Omental fat pad (tissue), 4 donors: ENCODE measurements around the gene TMEM44. TPM values are rescaled to one million over a fixed set of nuclear protein-coding genes. Genes with fewer than 3 reads are reported as not detected.

Experiments
- ATAC-seq: fragments of 150-250 bp; one replicate; pipeline ENCODE4 v1.9.1; 2016; ENCODE audit warnings: mild to moderate bottlenecking, moderate library complexity; ENCODE audit not compliant: low FRiP score
- DNase-seq: peaks from one replicate; pipeline ENCODE4 v3.0.0-alpha.2; 2019; ENCODE audit warnings: low spot score
- total RNA-seq, 4 donors: library from RNA; depleted of rRNA; stranded (reverse); fragments of >200 nt; gene quantifications; one replicate each; pipeline ENCODE4 v1.1.0, GENCODE V29; 2016
- TF ChIP-seq, protein P1 (sequence below), 3 donors: fragments of 450-650 bp; IDR thresholded peaks; one replicate each; pipeline ENCODE4 v1.5.1; 2016 to 2017; ENCODE audit warnings: antibody characterized with exemption in 3 of 3, mild to moderate bottlenecking in 3 of 3, moderate library complexity in 2 of 3

The TMEM44 gene, protein sequence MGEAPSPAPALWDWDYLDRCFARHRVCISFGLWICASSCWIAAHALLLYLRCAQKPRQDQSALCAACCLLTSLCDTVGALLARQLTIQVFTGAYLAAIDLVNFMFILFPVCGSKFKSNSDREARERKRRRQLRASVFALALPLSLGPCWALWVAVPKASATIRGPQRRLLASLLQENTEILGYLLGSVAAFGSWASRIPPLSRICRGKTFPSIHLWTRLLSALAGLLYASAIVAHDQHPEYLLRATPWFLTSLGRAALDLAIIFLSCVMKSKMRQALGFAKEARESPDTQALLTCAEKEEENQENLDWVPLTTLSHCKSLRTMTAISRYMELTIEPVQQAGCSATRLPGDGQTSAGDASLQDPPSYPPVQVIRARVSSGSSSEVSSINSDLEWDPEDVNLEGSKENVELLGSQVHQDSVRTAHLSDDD
- total RNA-seq, result 10 to 100 TPM in 1 of 4 donors, 1 to 10 TPM in 3; 3.3 to 26.8 (median 7.5) TPM

DNA sequence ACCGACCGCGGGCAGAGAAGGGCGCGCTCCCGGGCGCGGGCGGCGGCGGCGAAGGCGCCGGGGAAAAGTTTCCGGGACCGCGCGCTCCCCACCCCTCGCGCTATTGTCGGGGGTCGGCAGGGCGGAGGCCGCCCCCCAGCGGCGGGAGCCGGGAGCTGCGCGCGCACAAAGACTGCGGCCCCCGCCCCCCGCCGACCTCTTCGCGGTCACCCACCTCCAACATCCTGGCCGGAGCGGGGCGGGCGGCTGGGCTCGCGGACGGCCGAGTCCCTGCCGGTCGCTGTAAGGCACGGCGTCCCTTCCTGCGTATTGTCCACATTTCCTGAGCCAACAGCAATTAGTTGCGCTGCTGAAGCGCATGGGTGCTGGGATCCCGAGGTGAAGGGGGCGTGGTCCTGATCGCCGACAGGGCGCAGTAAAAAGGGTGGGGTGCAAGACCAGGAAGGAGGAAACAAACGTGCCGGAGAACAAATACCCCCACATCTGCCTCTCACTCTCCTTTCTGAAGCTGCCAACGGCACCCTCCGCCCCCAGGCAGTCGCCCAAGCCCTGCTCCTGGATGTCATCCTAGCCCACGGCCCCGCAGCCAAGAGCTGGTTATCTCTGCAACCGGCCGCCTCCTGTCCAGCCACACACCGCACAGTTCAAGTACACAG, at the start of gene TMEM44:
TMEM44 (minus strand) TSS at position 71 of the 656 bp plus-strand sequence. CDS start 204 bp downstream, outside the sequence.
- DNase-seq (no peak), ATAC-seq (peak; percentile 93)
- TF ChIP-seq, protein P1, sequence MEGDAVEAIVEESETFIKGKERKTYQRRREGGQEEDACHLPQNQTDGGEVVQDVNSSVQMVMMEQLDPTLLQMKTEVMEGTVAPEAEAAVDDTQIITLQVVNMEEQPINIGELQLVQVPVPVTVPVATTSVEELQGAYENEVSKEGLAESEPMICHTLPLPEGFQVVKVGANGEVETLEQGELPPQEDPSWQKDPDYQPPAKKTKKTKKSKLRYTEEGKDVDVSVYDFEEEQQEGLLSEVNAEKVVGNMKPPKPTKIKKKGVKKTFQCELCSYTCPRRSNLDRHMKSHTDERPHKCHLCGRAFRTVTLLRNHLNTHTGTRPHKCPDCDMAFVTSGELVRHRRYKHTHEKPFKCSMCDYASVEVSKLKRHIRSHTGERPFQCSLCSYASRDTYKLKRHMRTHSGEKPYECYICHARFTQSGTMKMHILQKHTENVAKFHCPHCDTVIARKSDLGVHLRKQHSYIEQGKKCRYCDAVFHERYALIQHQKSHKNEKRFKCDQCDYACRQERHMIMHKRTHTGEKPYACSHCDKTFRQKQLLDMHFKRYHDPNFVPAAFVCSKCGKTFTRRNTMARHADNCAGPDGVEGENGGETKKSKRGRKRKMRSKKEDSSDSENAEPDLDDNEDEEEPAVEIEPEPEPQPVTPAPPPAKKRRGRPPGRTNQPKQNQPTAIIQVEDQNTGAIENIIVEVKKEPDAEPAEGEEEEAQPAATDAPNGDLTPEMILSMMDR (IDR thresholded peaks at IDR 0.05), result peak in 2 of 3 donors; percentile 25 to 48

GRCh38 chr3:194682694-194683310, 49.6 kb upstream of the TMEM44 start:
- DNase-seq, result peak; percentile 50
- peak; percentile 61 for ATAC-seq
- TF ChIP-seq, protein P1 (IDR thresholded peaks at IDR 0.05), result peak in 2 of 3 donors; percentile 15 to 75

DNA sequence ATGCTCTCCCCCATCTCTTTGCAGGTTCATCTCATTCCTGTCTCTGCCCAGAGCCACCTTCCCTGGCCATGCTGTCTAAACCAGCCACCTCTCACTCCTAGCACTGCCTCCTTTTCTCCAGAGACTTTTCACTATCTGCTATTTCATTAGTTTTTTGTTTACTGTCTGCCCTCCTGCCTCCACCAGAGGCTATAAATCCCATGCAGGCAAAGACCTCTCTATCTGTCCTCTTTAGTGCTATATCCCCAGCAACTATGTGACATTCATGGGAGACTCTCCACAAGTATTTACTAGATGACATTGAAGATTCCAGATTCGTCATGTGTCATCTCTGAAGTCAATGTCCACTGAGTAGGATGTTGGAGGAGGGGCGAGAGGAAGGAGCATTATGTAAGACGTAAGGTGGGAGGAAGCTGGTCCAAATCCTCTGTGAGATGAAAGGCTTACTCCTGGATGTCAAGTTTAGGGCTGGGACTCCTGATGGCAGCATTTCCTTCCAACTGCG, 49.0 kb upstream of the TMEM44 start:
- DNase-seq (no peak), ATAC-seq (no peak)
- TF ChIP-seq, protein P1 (IDR thresholded peaks at IDR 0.05), result no peak

GRCh38 chr3:194680888-194681615, 47.8 kb upstream of the TMEM44 start:
- DNase-seq, result no peak
- TF ChIP-seq, protein P1 (IDR thresholded peaks at IDR 0.05), result no peak
- ATAC-seq, result no peak

DNA sequence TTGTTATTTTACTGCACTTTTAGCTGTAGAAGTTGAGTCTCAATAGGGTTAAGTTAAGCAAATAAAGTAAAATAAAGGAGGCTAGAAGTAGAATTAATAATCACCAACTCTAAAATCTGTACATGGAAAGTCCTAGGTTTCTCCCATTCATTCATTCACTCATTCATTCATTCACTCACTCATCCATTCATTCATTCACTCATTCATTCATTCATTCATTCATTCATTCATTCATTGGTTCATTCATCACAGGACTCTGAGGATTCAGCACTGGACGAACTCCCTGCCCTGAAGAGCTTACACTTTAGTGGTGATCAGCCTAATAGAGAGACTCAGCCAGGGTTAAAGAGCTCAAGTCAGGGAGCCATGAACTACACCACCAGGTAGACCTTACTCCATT, 43.3 kb upstream of the TMEM44 start:
- no peak for ATAC-seq

DNA sequence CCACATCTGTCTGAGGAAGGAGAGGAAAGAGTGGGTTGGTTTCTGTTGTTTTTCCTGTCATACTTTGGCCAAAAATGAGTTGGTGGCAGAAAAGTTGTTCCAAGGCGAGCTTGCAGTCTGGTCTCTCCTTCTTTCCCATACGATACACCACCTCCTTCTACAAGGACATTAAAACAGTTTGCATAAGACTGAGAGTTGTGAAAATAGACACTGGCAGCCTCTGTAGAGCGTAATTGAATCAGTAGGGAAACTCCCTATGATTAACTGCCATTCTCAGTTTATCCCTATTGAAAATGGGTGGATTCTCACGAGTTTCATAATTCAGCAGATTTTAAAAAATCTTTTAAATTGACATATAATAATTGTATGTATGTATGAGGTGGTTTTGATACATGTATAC, 42.5 kb upstream of the TMEM44 start:
- ATAC-seq (no peak), DNase-seq (no peak)
- TF ChIP-seq, protein P1 (IDR thresholded peaks at IDR 0.05), result no peak

More for the DNA sequence above, 43.3 kb upstream of the TMEM44 start:
- DNase-seq, result no peak
- TF ChIP-seq, protein P1 (IDR thresholded peaks at IDR 0.05), result no peak
